ENCODE results near the gene GABPB2. TPM values are rescaled to one million over a fixed set of nuclear protein-coding genes. Genes with fewer than 3 reads are reported as not detected.

Gene GABPB2
- total and polyA plus RNA-seq, 2 experiments from 2014 or later, result 1.1 to 2.6 TPM

- TF ChIP-seq ZNF462 (CRISPR knock-in tag; IDR thresholded peaks at IDR 0.05), result no peak
- no peak for TF ChIP-seq NANOG (IDR thresholded peaks at IDR 0.05; ENCODE audit: borderline replicate concordance)
- TF ChIP-seq EZH2phosphoT487 (IDR thresholded peaks at IDR 0.05; ENCODE audit: unreplicated experiment), result no peak
- no peak for TF ChIP-seq STAT1 (IDR thresholded peaks at IDR 0.05; ENCODE audit: unreplicated experiment)
- TF ChIP-seq REST (IDR thresholded peaks at IDR 0.05; ENCODE audit: unreplicated experiment), result no peak
- TF ChIP-seq ETS1 (IDR thresholded peaks at IDR 0.05), result no peak
- TF ChIP-seq POLR2AphosphoS5 (IDR thresholded peaks at IDR 0.05; ENCODE audit: low read depth), result no peak
- no peak for TF ChIP-seq ZNF331 (CRISPR knock-in tag; IDR thresholded peaks at IDR 0.05; ENCODE audit: low read depth)
These were observed 67.2 kb downstream of the GABPB2 start (continued) for GRCh38 chr1:151137789-151138188.

Measured in GM23338 (cell line).